ENCODE data around the gene OLFM2. TPM values are rescaled to one million over a fixed set of nuclear protein-coding genes. Genes with fewer than 3 reads are reported as not detected.
"Not testable (repeated sequence)": the region's sequence is repeated elsewhere in the genome, so short reads cannot be mapped to it uniquely, and the experiment has no call there.

The OLFM2 gene
- total RNA-seq, 1 experiment from 2014 or later = 1.4 TPM

DNA sequence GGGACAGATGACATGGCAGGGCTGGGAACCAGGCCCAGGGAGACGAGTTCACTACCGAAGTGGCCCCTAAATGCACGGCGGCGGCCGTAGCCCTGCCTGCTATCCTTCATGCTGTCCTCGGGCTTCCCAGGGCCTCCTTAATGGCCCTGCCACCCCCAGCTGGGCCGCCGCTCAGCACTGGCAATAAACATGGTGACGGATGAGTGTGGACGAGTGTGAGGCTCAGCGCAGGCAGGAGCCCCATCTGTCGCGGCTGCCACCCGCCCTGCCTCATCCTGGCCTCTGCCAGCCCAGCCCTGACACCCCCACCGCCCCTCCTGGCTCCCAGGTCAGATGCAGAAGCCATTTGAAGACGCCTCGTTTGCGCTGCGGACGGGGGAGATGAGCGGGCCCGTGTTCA is 87.6 kb downstream of the OLFM2 start:
- in situ Hi-C loops (cut with HindIII; ENCODE audit: low pct_unique_long_range_greater_than_20kb, low sequenced_read_pairs) = no loop called here
- DNase-seq (ENCODE audit: low read depth) = no peak

GRCh38 chr19:9848060-9848459 is 88.3 kb downstream of the OLFM2 start:
- in situ Hi-C loops (cut with HindIII; ENCODE audit: low pct_unique_long_range_greater_than_20kb, low sequenced_read_pairs) = no loop called here
- no peak for DNase-seq (ENCODE audit: low read depth)

GRCh38 chr19:9847087-9847671 is 89.1 kb downstream of the OLFM2 start:
- in situ Hi-C loops (cut with HindIII; ENCODE audit: low pct_unique_long_range_greater_than_20kb, low sequenced_read_pairs) = no loop called here
- peak; percentile 57 for DNase-seq (ENCODE audit: low read depth)

GRCh38 chr19:9843626-9844273 is 92.6 kb downstream of the OLFM2 start:
- DNase-seq (ENCODE audit: low read depth); in situ Hi-C loops (cut with HindIII; ENCODE audit: low pct_unique_long_range_greater_than_20kb, low sequenced_read_pairs): not testable (repeated sequence)

- in situ Hi-C loops (cut with HindIII; ENCODE audit: low pct_unique_long_range_greater_than_20kb, low sequenced_read_pairs) = no loop called here
- DNase-seq (ENCODE audit: low read depth) = no peak
Observed at GRCh38 chr19:9842834-9843625, 93.3 kb downstream of the OLFM2 start.

GRCh38 chr19:9839415-9839814 is 96.9 kb downstream of the OLFM2 start:
- in situ Hi-C loops (cut with HindIII; ENCODE audit: low pct_unique_long_range_greater_than_20kb, low sequenced_read_pairs) = no loop called here
- no peak for DNase-seq (ENCODE audit: low read depth)

GRCh38 chr19:9838324-9838723 is 98.0 kb downstream of the OLFM2 start:
- in situ Hi-C loops (cut with HindIII; ENCODE audit: low pct_unique_long_range_greater_than_20kb, low sequenced_read_pairs) = no loop called here
- no peak for DNase-seq (ENCODE audit: low read depth)

GRCh38 chr19:9836021-9836420 is 100.3 kb downstream of the OLFM2 start:
- DNase-seq (ENCODE audit: low read depth) = no peak
- in situ Hi-C loops (cut with HindIII; ENCODE audit: low pct_unique_long_range_greater_than_20kb, low sequenced_read_pairs) = no loop called here

DNA sequence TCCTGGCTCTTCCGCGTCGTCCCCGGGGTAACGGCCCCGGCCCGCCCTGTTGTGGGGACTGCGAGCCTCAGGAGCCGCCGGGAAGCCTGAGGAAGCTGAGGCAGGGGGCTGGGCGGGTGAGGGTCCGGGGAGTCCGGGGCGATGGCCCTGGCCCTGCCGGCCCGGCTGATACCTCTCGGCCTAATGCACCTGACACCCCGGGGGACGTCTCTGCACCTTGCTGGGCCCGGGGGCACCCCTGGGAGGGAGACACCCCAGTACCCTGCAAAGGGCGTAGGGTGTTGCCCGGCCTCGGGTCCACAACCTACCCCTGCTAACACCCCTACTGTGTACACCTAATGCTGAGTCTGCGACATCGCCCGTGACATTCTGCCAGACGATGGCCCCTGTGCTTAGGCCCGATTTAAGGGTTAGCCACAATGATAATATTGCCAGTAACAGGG is 100.8 kb downstream of the OLFM2 start:
- no peak for DNase-seq (ENCODE audit: low read depth)
- in situ Hi-C loops (cut with HindIII; ENCODE audit: low pct_unique_long_range_greater_than_20kb, low sequenced_read_pairs) = no loop called here

DNA sequence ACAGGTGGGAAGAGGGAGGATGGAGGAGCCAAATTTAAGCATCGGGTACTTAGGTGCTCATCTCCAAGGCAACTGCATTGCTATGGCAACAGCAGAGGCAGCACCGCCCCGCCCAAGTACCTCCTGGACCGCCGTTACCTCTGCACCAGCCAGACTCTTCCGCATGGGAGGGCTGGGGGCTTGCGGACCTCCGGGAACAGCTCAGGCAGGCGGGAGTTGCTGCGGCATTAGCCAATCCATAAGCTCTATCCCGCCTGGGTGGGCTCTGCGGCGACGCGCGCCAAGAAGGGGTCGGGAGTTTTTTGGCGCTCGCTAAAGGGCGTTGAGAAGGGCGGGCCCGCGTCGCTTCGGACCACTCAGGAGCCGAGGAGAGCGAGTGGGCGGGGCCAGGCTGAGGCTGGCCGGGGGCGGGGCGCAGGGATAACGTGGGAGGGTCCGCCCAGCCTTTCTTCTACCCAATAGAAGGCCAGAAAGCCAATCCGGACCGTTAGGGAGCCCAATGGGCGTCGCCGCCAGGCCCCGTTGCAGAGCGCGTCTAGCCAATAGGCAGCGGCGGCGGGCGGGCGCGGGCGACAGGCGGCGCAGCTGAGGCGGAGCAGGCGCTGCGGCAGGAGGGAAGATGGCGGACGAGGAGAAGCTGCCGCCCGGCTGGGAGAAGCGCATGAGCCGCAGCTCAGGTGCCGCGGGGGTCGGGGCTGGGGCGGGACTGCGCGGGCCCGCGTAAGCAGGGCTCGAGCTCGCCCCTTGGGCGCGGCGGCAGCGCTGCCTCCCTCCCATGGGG is 101.4 kb downstream of the OLFM2 start, which contains the start of gene PIN1:
TSS of gene PIN1 (plus strand) at position 593 of the 781 bp plus-strand sequence. CDS start at position 620, 27 bp downstream.
- peak; percentile 93 for DNase-seq (ENCODE audit: low read depth)
- in situ Hi-C loops (cut with HindIII; ENCODE audit: low pct_unique_long_range_greater_than_20kb, low sequenced_read_pairs) = no loop called here

- in situ Hi-C loops (cut with HindIII; ENCODE audit: low pct_unique_long_range_greater_than_20kb, low sequenced_read_pairs) = no loop called here
- no peak for DNase-seq (ENCODE audit: low read depth)
Observed at GRCh38 chr19:9834307-9834725, 102.0 kb downstream of the OLFM2 start.

- DNase-seq (ENCODE audit: low read depth) = no peak
- in situ Hi-C loops (cut with HindIII; ENCODE audit: low pct_unique_long_range_greater_than_20kb, low sequenced_read_pairs) = no loop called here
Observed at GRCh38 chr19:9828551-9829063, 107.7 kb downstream of the OLFM2 start.

DNA sequence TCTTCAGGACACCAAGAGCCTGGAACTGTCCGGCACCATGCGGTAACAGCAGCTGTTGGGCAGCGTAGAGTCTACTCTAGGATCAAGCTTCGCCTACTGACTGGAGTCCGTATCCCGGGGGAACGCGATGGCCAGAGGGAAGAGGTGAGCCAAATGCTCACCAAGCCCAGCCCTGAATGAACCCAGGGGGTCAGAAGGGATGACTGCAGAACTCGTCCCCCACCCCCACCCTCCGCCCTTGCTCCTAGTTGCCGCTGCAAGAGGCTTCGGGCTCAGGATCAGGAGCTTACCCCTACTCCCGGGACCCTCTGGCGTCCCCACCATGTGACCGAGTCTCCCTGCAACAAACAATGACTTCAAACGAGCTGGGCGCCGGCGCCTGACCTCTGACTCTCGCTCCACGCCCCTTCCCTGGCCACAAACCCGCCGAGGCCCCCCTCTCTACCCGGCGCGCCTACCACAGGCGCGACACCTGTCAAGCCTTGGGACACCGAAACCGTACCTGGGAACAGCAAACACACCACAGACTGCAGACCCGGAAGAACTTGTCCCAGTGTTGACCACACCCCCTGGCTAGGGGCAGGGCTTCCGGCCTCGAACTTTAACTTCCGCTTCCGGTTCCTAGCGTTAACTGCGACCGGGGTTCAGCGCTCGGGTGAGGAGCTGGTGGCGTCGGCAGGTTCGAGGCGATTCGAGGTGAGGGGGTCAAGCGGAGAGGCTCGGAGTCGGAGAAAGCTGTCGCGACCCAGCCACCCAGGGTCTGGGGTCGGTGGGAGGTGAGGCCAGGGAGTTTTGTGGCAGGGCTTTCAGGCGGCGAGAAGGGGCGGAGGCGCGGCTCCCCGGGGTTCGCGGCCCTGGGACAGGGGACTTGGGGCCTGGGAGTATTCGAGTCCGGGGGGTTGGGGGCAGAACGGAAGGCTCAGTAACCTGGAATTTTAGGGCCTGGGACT is 108.8 kb downstream of the OLFM2 start, which contains the start of gene UBL5:
TSS of gene UBL5 (plus strand) at position 630 of the 950 bp plus-strand sequence. CDS start 420 bp downstream, outside the sequence.
- in situ Hi-C loops (cut with HindIII; ENCODE audit: low pct_unique_long_range_greater_than_20kb, low sequenced_read_pairs) = no loop called here
- DNase-seq (ENCODE audit: low read depth) = peak; percentile 65

DNA sequence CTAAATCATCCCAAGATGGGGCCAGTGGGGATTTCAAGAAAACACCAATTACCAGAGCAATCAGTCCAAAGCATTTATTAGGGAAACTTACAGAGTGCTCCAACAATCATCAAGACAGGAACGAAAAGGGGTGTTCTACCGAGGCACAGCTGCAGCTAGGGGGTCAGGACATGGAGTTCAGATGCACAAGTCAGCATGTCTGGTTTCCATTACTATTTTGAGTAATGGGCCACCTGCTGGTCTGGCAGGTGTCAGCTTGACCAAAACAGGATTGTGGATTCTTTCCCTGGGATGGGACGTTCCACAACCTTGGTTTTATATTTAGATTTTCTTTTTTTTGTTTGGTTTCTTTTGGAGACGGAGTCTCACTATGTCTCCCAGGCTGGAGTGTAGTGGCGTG is 112.5 kb downstream of the OLFM2 start:
- DNase-seq (ENCODE audit: low read depth) = no peak
- in situ Hi-C loops (cut with HindIII; ENCODE audit: low pct_unique_long_range_greater_than_20kb, low sequenced_read_pairs) = no loop called here

GRCh38 chr19:9820034-9820433 is 116.3 kb downstream of the OLFM2 start:
- in situ Hi-C loops (cut with HindIII; ENCODE audit: low pct_unique_long_range_greater_than_20kb, low sequenced_read_pairs); DNase-seq (ENCODE audit: low read depth): not testable (repeated sequence)

DNA sequence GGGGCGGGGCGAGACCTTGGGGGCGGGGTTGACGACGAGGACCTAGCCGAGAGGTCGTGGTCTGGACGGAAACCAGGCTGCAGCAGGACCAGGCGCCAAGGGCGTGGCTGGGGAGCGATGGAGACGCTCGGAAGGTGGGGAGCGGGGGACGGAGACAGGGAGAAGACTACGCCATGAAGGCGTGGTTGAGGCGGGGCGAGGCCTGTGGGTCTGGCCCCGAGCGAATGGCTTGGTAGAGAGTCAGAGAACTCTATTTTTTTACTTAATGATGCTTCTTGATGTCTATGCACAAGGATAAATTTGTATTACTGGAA is 116.8 kb downstream of the OLFM2 start:
- DNase-seq (ENCODE audit: low read depth) = peak; percentile 88
- in situ Hi-C loops (cut with HindIII; ENCODE audit: low pct_unique_long_range_greater_than_20kb, low sequenced_read_pairs) = no loop called here

Measured in Caki2 (cell line).